MM.1S (cell line): Measurements from ENCODE around the gene INSC.

Experiments used
- EZH2 ChIP-seq: fragments of 300-600 bp; sonication (generic); optimal IDR thresholded peaks from 2 replicates; pipeline ENCODE3; 2017; ENCODE audit warnings: low read depth, mild to moderate bottlenecking, antibody characterized with exemption, low read length, mixed read lengths
- EZH2phosphoT487 ChIP-seq: fragments of 300-600 bp; sonication (generic); IDR thresholded peaks from 2 replicates; pipeline ENCODE4 v1.6.1; 2018; ENCODE audit warnings: antibody characterized with exemption, low read length
- TF ChIP-seq, protein P1 (sequence below): fragments of 300-600 bp; sonication (generic); IDR thresholded peaks from 2 replicates; pipeline ENCODE4 v1.5.1; 2016; ENCODE audit warnings: antibody characterized with exemption, low read length, mixed read lengths

DNA sequence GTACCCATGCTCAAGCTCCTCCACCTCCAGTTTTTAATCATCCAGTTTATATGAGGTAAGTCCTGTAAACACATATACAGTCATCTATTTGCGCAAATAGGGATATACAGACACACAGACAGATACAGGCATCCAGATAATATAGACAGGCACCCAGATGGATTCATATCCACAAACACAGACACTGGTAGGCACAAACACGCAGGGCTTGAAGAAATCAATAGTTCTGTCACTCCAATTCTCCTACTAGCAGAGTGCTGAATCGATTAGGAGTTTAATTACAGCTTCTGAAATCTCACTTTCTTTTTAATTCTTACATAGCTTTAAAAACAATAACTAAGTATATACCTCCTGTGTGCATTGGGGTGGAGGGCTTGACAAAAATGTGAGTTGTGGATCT is 56.0 kb downstream of the INSC start:
- TF ChIP-seq EZH2 = no peak
- TF ChIP-seq, protein P1, sequence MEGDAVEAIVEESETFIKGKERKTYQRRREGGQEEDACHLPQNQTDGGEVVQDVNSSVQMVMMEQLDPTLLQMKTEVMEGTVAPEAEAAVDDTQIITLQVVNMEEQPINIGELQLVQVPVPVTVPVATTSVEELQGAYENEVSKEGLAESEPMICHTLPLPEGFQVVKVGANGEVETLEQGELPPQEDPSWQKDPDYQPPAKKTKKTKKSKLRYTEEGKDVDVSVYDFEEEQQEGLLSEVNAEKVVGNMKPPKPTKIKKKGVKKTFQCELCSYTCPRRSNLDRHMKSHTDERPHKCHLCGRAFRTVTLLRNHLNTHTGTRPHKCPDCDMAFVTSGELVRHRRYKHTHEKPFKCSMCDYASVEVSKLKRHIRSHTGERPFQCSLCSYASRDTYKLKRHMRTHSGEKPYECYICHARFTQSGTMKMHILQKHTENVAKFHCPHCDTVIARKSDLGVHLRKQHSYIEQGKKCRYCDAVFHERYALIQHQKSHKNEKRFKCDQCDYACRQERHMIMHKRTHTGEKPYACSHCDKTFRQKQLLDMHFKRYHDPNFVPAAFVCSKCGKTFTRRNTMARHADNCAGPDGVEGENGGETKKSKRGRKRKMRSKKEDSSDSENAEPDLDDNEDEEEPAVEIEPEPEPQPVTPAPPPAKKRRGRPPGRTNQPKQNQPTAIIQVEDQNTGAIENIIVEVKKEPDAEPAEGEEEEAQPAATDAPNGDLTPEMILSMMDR = no peak
- TF ChIP-seq EZH2phosphoT487 = no peak
